Left lung (tissue), 10 donors: Measurements from ENCODE around the gene PTPRN2. TPM values are rescaled to one million over a fixed set of nuclear protein-coding genes. Genes with fewer than 3 reads are reported as not detected.

Experiments used
- ATAC-seq: fragments of 200-7000 bp; cut with Tn5 transposase; one replicate; pipeline ENCODE4 v1.9.1; 2020; ENCODE audit warnings: moderate library complexity
- DNase-seq, 4 donors: peaks; one replicate each; pipeline ENCODE4 v3.0.0-alpha.2; 2013 to 2020
- H3K27ac ChIP-seq, 2 donors: fragments of 200-600 bp; sonication (generic) in 1 of 2; one replicate each; pipeline versions ENCODE4 v1.5.0 to v1.8.0; 2020 to 2021
- H3K27me3 ChIP-seq, 2 donors: fragments of 200-600 bp; sonication (generic) in 1 of 2; one replicate each; pipeline versions ENCODE4 v1.5.0 to v1.8.0; 2020 to 2021
- H3K36me3 ChIP-seq, 2 donors: fragments of 200-600 bp; sonication (generic) in 1 of 2; one replicate each; pipeline versions ENCODE4 v1.5.0 to v1.8.0; 2020 to 2021
- H3K4me1 ChIP-seq, 2 donors: fragments of 200-600 bp; one replicate each; pipeline ENCODE4 v1.8.0; 2021
- H3K4me3 ChIP-seq, 2 donors: fragments of 200-600 bp; sonication (generic) in 1 of 2; one replicate each; pipeline versions ENCODE4 v1.5.0 to v1.8.0; 2020 to 2021; ENCODE audit warnings: mild to moderate bottlenecking in 1 of 2
- H3K9me3 ChIP-seq, 2 donors: fragments of 200-600 bp; sonication (generic) in 1 of 2; one replicate each; pipeline versions ENCODE4 v1.5.0 to v1.8.0; 2020 to 2021
- intact Hi-C, 2 donors: fragments of 100-400 bp; cut with DNase I; formaldehyde crosslinking; loops; one replicate each; pipeline versions ENCODE4 v1.11.2 to v1.14.2; 2022
- polyA plus RNA-seq, 6 donors: library from polyadenylated mRNA; unstranded; fragments of 120-200 nt; gene quantifications; one replicate each; pipeline ENCODE4 v1.2.1, GENCODE V29; 2013; ENCODE audit not compliant: insufficient read length in 6 of 6
- total RNA-seq, 2 donors: library from RNA; stranded (reverse); fragmentation: NEBNext Ultra II Directional; extraction: Animal tissue kit (Norgen Biotek cat#: 25700); gene quantifications; one replicate each; pipeline ENCODE4 v1.2.1, GENCODE V29; 2021
- TF ChIP-seq, protein P1 (sequence below), 2 donors: fragments of 200-600 bp; sonication (generic) in 1 of 2; IDR thresholded peaks; one replicate each; pipeline versions ENCODE4 v1.5.0 to v1.8.0; 2021; ENCODE audit warnings: antibody characterized with exemption in 2 of 2
- donor health status: DM: no; HTN: yes; CAD: no.
- donor health status: DM: no; HTN: no; CAD: no.

The PTPRN2 gene
- total and polyA plus RNA-seq, 8 donors, result 4.0 to 7.8 (median 6.8) TPM

DNA sequence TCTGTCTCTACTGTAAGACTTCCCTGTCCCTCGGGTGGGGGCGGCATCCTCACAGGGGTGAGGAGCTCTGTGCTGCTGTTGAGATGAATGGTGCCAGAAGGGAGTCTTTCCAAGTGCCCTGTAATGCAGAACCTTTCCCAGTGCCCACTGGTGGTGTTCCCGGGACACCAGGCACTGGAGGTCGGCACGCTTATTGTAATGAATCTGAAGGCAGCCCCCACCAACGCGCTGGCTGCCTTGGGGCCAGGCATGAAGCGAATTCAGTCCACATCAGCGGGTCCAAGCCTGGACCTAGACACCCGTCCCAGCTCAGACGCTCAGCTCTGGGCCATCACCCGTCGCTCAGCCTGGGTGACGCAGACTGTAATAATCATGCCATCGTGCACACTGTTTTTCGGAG lies 658.0 kb downstream of the PTPRN2 start:
- DNase-seq (no peak), ATAC-seq (no peak)
- Histone ChIP-seq H3K9me3 (peaks cover 0 to 22% of the 10 kb centered on the region in 2 donors), H3K4me1 (no peaks in the 10 kb centered on the region), H3K27me3 (no peaks in the 10 kb centered on the region), H3K36me3 (no peaks in the 10 kb centered on the region), H3K27ac (no peak overlapping the region), H3K4me3 (no peak overlapping the region)
- intact Hi-C loops, result no loop called here
- TF ChIP-seq, protein P1, sequence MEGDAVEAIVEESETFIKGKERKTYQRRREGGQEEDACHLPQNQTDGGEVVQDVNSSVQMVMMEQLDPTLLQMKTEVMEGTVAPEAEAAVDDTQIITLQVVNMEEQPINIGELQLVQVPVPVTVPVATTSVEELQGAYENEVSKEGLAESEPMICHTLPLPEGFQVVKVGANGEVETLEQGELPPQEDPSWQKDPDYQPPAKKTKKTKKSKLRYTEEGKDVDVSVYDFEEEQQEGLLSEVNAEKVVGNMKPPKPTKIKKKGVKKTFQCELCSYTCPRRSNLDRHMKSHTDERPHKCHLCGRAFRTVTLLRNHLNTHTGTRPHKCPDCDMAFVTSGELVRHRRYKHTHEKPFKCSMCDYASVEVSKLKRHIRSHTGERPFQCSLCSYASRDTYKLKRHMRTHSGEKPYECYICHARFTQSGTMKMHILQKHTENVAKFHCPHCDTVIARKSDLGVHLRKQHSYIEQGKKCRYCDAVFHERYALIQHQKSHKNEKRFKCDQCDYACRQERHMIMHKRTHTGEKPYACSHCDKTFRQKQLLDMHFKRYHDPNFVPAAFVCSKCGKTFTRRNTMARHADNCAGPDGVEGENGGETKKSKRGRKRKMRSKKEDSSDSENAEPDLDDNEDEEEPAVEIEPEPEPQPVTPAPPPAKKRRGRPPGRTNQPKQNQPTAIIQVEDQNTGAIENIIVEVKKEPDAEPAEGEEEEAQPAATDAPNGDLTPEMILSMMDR (IDR thresholded peaks at IDR 0.05), result no peak

DNA sequence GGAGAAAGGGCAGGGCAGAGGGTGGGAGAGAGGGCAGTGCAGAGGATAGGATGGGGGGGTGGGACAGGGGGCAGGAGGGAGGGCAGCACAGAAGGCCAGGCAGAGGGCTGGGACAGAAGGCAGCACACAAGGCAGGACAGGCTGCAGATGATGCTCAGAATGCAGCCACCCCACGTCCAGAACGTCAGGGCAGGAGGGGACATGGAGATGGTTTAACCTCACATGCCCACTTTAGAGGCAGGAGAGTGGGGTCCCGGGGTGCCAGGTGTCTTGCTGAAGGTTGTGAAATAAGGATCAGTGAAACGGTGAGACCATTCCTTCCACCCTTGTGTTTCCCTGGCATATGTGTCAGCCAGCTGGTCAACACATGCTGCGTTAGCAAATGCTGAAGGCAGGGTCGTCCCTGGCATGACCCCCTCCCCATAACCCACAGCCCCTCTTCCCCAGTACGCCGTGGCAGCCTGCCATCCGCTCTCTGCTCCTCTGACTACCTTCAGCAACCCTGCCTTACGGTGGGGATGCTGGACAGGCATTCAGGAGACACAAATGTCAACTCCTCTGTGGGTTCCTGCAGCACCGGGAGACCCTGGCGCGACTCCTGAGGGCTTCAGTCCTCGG lies 658.7 kb downstream of the PTPRN2 start:
- no peak for ATAC-seq
- TF ChIP-seq, protein P1 (IDR thresholded peaks at IDR 0.05), result no peak

DNA sequence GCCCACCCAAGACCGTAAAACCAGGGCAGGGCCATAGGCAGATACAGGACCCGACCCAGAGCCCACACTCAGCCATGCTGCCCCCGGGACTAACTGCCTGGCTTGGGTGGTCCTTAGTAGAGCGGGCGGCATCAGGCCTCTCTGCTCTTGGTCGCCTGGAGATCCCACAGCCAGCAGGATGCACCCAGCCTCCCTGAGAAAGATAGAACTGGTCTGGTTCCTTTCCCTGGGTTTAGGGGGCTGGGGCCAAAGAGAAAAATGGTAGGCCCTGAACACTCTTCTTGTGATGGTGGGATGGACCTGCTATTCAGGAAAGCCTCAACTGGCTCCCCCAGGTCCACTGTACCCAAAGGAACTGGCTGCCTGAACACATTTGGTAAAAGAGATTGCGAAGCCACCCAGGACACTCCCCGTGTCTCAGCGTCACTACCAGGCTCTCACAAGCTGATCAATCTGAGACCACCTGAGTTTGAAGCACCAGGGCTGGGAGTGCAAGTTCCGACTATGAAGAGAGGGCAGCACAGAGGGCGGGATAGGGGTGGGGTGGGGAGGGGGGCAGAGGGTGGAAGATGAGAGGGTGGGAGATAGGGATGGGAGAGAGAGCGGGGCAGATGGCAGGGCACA lies 659.3 kb downstream of the PTPRN2 start:
- no peaks in the 10 kb centered on the region for H3K27me3 ChIP-seq
- peaks cover 0 to 11% of the 10 kb centered on the region in 2 donors for H3K9me3 ChIP-seq
- TF ChIP-seq, protein P1 (IDR thresholded peaks at IDR 0.05), result no peak
- H3K4me1 ChIP-seq, result no peaks in the 10 kb centered on the region
- H3K36me3 ChIP-seq, result no peaks in the 10 kb centered on the region
- intact Hi-C loops, result no loop called here
- H3K27ac ChIP-seq, result no peak overlapping the region
- H3K4me3 ChIP-seq, result no peak overlapping the region
- DNase-seq (no peak), ATAC-seq (no peak)

More for the DNA sequence above, 658.7 kb downstream of the PTPRN2 start:
- Histone ChIP-seq H3K4me3 (no peak overlapping the region), H3K9me3 (peaks cover 0 to 16% of the 10 kb centered on the region in 2 donors), H3K27ac (no peak overlapping the region), H3K4me1 (no peaks in the 10 kb centered on the region), H3K27me3 (no peaks in the 10 kb centered on the region), H3K36me3 (no peaks in the 10 kb centered on the region)
- no peak for DNase-seq
- intact Hi-C loops, result no loop called here

DNA sequence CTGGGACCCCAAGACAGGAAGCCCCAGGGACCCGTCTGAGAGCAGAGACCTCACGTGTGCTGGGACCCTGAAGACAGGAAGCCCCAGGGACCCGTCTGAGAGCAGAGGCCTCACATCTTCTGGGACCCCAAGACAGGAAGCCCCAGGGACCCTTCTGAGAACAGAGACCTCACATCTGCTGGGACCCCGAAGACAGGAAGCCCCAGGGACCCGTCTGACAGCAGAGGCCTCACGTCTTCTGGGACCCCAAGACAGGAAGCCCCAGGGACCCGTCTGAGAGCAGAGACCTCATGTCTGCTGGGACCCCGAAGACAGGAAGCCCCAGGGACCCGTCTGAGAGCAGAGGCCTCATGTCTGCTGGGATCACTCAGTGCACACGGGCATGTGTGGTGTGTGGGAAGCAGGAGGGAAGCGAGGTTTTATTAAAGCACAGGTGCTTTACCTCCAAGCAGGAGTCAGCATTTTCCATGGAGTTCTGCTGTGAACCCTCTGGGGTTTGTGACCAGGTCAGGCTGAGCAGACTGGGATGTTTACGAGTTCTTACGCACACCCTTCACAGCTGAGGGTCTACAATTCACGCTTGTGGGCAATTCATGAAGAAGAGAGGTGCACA lies 660.2 kb downstream of the PTPRN2 start:
- TF ChIP-seq, protein P1 (IDR thresholded peaks at IDR 0.05), result no peak
- ATAC-seq (no peak), DNase-seq (no peak)
- H3K4me1 ChIP-seq, result no peaks in the 10 kb centered on the region
- H3K4me3 ChIP-seq, result no peak overlapping the region
- peaks cover 0 to 6% of the 10 kb centered on the region in 2 donors for H3K9me3 ChIP-seq
- intact Hi-C loops, result no loop called here
- no peak overlapping the region for H3K27ac ChIP-seq
- H3K27me3 ChIP-seq, result no peaks in the 10 kb centered on the region
- no peaks in the 10 kb centered on the region for H3K36me3 ChIP-seq

DNA sequence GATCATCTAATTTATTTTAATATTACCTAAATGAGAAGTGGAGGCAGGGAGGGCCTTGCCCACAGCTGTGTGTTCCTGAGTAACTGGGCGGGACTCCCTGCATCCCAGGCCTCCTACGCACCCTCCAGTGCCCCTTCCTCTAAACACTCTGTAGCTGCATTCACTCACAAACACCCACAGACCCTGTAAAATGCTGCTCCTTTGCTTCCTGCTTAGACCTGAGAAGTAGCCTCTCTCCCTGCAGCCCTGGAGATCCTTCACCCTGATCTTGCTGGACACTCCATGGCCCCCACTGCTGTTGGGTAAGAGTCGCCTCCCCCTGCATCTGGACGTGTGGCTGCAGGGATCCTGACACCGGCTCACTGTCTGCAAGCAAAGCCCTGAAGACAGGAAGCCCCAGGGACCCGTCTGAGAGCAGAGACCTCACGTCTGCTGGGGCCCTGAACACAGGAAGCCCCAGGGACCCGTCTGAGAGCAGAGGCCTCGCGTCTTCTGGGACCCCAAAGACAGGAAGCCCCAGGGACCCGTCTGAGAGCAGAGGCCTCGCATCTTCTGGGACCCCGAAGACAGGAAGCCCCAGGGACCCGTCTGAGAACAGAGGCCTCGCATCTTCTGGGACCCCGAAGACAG lies 661.0 kb downstream of the PTPRN2 start:
- no peak for DNase-seq
- H3K4me1 ChIP-seq, result no peaks in the 10 kb centered on the region
- H3K4me3 ChIP-seq, result no peak overlapping the region
- H3K27ac ChIP-seq, result no peak overlapping the region
- ATAC-seq, result no peak
- H3K36me3 ChIP-seq, result no peaks in the 10 kb centered on the region
- H3K9me3 ChIP-seq, result no peaks in the 10 kb centered on the region
- TF ChIP-seq, protein P1 (IDR thresholded peaks at IDR 0.05), result no peak
- H3K27me3 ChIP-seq, result no peaks in the 10 kb centered on the region
- intact Hi-C loops, result no loop called here
